LNCAP (cell line): ENCODE measurements around the gene KIAA1328.

Experiments
- CTCF ChIP-seq: fragments of 450-650 bp; IDR thresholded peaks from 2 replicates; pipeline ENCODE4 v1.5.1; 2017; ENCODE audit warnings: mild to moderate bottlenecking

The KIAA1328 gene

GRCh38 chr18:36828157-36828629 is 734 bp upstream of the KIAA1328 start:
- TF ChIP-seq CTCF: no peak

GRCh38 chr18:36829362-36830157 is 633 bp downstream of the KIAA1328 start:
- TF ChIP-seq CTCF: no peak

GRCh38 chr18:36830158-36830495 is 1.2 kb downstream of the KIAA1328 start:
- no peak for TF ChIP-seq CTCF

- TF ChIP-seq CTCF: no peak
Observed at GRCh38 chr18:36831139-36831538, 2.2 kb downstream of the KIAA1328 start.

- TF ChIP-seq CTCF: no peak
Observed at GRCh38 chr18:36833120-36833519, 4.2 kb downstream of the KIAA1328 start.

- no peak for TF ChIP-seq CTCF
Observed at GRCh38 chr18:36835927-36836326, 7.0 kb downstream of the KIAA1328 start.

GRCh38 chr18:36839835-36840234 is 10.9 kb downstream of the KIAA1328 start:
- TF ChIP-seq CTCF: no peak

- TF ChIP-seq CTCF: no peak
Observed at GRCh38 chr18:36843199-36843598, 14.3 kb downstream of the KIAA1328 start.
